Measurements from ENCODE around the gene BCL2L11. TPM values are rescaled to one million over a fixed set of nuclear protein-coding genes. Genes with fewer than 3 reads are reported as not detected.

The BCL2L11 gene
- total and polyA plus RNA-seq, 2 donors (not counting 3 experiments of a cell fraction or from before 2014, with no cell fraction given) = 12.9 to 26.6 TPM

GRCh38 chr2:111135237-111135909 is 14.7 kb downstream of the BCL2L11 start:
- Histone ChIP-seq H3K27me3 (ENCODE audit: control insufficient read depth in 2 of 2, insufficient read depth in 2 of 2, low read length in 2 of 2) (no peaks in the 10 kb centered on the region), H3K4me3 (replicated peaks in 1 of 3; ENCODE audit: insufficient read depth in 1 of 3, low read depth in 1 of 3, low read length in 3 of 3) (no peak overlapping the region), H3K9ac (replicated peaks; ENCODE audit: extremely low read depth, insufficient read depth, low read length) (no peak overlapping the region), H3K36me3 (ENCODE audit: control insufficient read depth in 2 of 2, extremely low read depth in 1 of 2, insufficient read depth in 2 of 2, low read length in 2 of 2) (peaks cover 0 to 25% of the 10 kb centered on the region in 2 experiments), H3K4me1 (ENCODE audit: control insufficient read depth, extremely low read depth, insufficient read depth, low read length) (no peaks in the 10 kb centered on the region), H3K9me3 (replicated peaks; ENCODE audit: control insufficient read depth, insufficient read depth, low read length) (no peaks in the 10 kb centered on the region), H3K79me2 (ENCODE audit: control insufficient read depth, insufficient read depth, low read length) (no peaks in the 10 kb centered on the region), H3K4me2 (ENCODE audit: insufficient read depth, low read length) (no peak overlapping the region), H3K27ac (ENCODE audit: insufficient read depth, low read depth, low read length) (no peak overlapping the region), H3K9me1 (replicated peaks; ENCODE audit: control insufficient read depth, extremely low read depth, insufficient read depth, low read length) (no peaks in the 10 kb centered on the region), H4K20me1 (replicated peaks; ENCODE audit: control insufficient read depth, extremely low read depth, insufficient read depth, low read length) (peaks cover 2% of the 10 kb centered on the region), H2AFZ (ENCODE audit: low read depth, low read length) (no peak overlapping the region)
- TF ChIP-seq EZH2 (IDR thresholded peaks at IDR 0.05; ENCODE audit: borderline replicate concordance, low read depth, low read length, severe bottlenecking) (no peak), CTCF (IDR thresholded peaks at IDR 0.05; ENCODE audit: extremely low read depth in 1 of 2, insufficient read depth in 1 of 2, low read depth in 1 of 2, low read length in 2 of 2) (no peak), GATA2 (IDR thresholded peaks at IDR 0.05; ENCODE audit: insufficient read depth, insufficient read length, low read depth, low read length) (no peak), POLR2A (IDR thresholded peaks at IDR 0.05; ENCODE audit: low read depth, low read length) (no peak), POLR2AphosphoS5 (IDR thresholded peaks at IDR 0.05; ENCODE audit: insufficient read depth, low read depth, low read length) (no peak), FOS (IDR thresholded peaks at IDR 0.05; ENCODE audit: borderline replicate concordance, insufficient read depth, low read length) (no peak), MAX (IDR thresholded peaks at IDR 0.05; ENCODE audit: insufficient read depth, insufficient read length) (no peak), MYC (IDR thresholded peaks at IDR 0.05; ENCODE audit: low read depth, low read length) (no peak), JUN (IDR thresholded peaks at IDR 0.05; ENCODE audit: borderline replicate concordance, insufficient read depth, insufficient read length, low read depth) (no peak)
- dilution Hi-C loops (cut with MboI; ENCODE audit: extremely low pct_ligation_motif_present, low sequenced_read_pairs) (no loop called here), intact Hi-C loops (cut with micrococcal nuclease) (no loop called here)
- FAIRE-seq (no peak), DNase-seq (ENCODE audit: low read depth, low spot score) (no peak)
- ChIA-PET CTCF (interaction anchor here (1.2 to 1.3 kb wide), 2 partner anchors 16 to 25 kb away, joined by 3 read pairs; no protein-coding TSS in a partner anchor), POLR2A (no interaction called here)
- no TSS peak for BruUV-seq (replicated peaks)
